ENCODE measurements around the gene GHRH.

The GHRH gene

GRCh38 chr20:37290158-37290810 is 28.7 kb upstream of the GHRH start:
- DNase-seq (ENCODE audit: low spot score) = no peak

- DNase-seq (ENCODE audit: low spot score) = no peak
Observed at GRCh38 chr20:37288091-37288490, 26.5 kb upstream of the GHRH start.

GRCh38 chr20:37285664-37286374 is 24.2 kb upstream of the GHRH start:
- DNase-seq (ENCODE audit: low spot score) = no peak

GRCh38 chr20:37284691-37285161 is 23.1 kb upstream of the GHRH start:
- DNase-seq (ENCODE audit: low spot score) = no peak

GRCh38 chr20:37283530-37284195 is 22.0 kb upstream of the GHRH start:
- DNase-seq (ENCODE audit: low spot score) = no peak

- peak; percentile 75 for DNase-seq (ENCODE audit: low spot score)
Observed at GRCh38 chr20:37282556-37282955, 20.9 kb upstream of the GHRH start.

- no peak for DNase-seq (ENCODE audit: low spot score)
Observed at GRCh38 chr20:37280403-37280802, 18.8 kb upstream of the GHRH start.

GRCh38 chr20:37279820-37280219 is 18.2 kb upstream of the GHRH start:
- no peak for DNase-seq (ENCODE audit: low spot score)

- no peak for DNase-seq (ENCODE audit: low spot score)
Observed at GRCh38 chr20:37278966-37279590, 17.5 kb upstream of the GHRH start.

GRCh38 chr20:37277253-37277593 is 15.6 kb upstream of the GHRH start:
- no peak for DNase-seq (ENCODE audit: low spot score)

GRCh38 chr20:37276494-37277252 is 15.1 kb upstream of the GHRH start:
- peak; percentile 63 for DNase-seq (ENCODE audit: low spot score)

- no peak for DNase-seq (ENCODE audit: low spot score)
Observed at GRCh38 chr20:37274851-37275524, 13.4 kb upstream of the GHRH start.

- DNase-seq (ENCODE audit: low spot score) = no peak
Observed at GRCh38 chr20:37273988-37274387, 12.4 kb upstream of the GHRH start.

- DNase-seq (ENCODE audit: low spot score) = no peak
Observed at GRCh38 chr20:37271421-37271768, 9.8 kb upstream of the GHRH start.

GRCh38 chr20:37270576-37271420 is 9.2 kb upstream of the GHRH start:
- no peak for DNase-seq (ENCODE audit: low spot score)

GRCh38 chr20:37267667-37268313 is 6.2 kb upstream of the GHRH start:
- no peak for DNase-seq (ENCODE audit: low spot score)

- no peak for DNase-seq (ENCODE audit: low spot score)
Observed at GRCh38 chr20:37266940-37267666, 5.5 kb upstream of the GHRH start.

- no peak for DNase-seq (ENCODE audit: low spot score)
Observed at GRCh38 chr20:37265152-37265551, 3.5 kb upstream of the GHRH start.

GRCh38 chr20:37263686-37264085 is 2.1 kb upstream of the GHRH start:
- DNase-seq (ENCODE audit: low spot score) = no peak

Data from hepatic stellate cell (primary cell).